ENCODE results near the gene ING1.
"Not testable (repeated sequence)": the region's sequence is repeated elsewhere in the genome, so short reads cannot be mapped to it uniquely, and the experiment has no call there.

Gene ING1

DNA sequence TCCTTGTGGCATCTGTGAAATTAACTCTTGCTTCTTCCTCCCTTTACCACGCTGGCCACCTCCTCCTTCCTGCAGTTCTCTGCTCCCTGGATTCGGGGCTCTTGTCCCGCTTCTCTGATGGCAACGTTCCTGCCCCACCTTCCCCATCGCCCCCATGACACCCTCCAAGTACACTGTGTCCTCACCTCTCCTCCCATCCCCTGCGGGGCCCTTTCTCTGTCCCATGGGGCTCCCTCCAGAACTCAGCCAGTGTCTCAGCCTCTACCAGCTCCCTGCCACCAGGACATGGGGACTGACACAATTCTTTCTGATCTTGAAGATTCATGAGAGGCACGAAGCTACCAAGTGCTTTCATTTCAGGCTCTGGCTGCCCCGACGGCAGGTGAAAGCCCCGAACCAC is 16.7 kb upstream of the ING1 start:
- no peak for DNase-seq

DNA sequence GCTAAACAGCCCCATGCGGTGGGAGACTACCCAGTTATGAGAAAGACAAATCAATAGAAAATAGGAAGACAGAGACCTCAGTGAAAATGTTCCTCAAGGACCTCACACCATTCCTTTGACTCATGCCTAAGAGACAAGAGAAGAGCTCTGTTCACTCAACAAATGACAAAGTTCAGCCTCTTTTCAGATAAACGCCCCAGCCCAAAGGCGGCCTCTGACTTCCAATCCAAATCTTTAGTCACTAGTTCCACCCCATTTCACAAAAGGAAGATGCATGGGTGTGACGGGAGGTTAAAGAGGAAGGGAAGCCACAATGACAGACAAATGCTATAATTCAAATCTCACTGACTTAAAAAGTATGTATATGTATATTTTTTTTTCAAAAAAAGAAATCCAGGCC is 15.7 kb upstream of the ING1 start:
- DNase-seq: no peak

DNA sequence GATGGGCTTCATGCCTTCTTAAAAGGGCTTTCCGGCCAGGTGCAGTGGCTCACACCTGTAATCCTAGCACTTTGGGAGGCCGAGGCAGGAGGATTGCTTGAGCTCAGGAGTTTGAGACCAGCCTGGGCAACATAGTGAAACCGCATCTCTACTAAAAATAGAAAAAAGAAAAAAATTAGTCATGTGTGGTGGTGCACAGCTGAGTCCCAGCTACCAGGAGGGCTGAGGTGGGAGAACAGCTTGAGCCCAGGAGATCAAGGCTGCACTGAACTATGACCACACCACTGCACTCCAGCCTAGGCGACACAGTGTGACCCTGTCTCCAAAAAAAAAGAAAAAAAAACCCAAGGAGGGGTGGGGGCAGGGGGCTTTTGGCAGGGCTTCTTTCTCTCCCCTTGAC is 14.8 kb upstream of the ING1 start:
- DNase-seq: no peak

DNA sequence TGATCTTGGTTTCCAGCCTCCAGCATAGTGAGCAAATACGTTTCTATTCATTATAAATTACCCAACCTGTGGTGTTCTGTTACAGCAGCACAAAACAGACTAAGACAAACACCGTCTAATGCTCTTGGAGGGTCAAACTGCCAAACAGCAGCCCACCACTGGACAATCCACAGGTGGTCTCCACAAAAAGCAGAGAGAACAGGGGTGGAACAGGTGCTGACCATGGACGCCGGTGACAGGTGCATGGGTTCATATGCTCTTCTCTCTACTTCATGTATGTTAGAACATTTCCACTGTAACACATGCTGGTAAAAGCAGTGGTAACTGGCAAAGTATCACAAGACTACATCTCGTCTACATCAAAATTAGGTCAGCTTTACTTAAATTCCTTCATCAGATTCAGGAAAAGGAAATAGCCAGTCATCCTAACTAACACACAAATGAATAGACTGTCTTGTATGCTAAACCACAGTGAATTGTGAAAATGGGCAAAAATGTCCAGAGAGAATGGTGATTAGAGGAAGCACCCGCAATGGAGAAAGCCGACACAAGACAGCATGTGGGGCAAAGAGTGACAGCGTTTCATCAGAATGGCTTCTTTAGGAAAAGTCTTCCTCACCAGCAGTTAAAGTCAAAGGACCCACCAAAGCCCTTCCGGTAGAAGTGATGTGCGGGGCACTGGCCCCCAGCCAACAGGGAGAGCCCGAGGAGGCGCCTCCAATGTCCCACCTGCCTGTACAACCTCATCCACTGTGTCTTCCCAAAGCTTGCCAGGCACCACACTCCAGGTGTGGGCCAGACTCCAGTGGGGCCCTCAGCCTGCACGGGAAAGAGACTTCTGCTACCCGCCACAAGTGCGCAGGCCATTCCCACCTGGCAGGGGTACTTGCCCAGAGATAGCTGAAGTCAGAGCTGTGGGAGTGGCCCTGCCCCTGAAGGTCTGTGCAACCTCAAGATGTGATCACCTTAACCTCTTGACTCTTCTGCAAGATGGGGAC is 14.1 kb upstream of the ING1 start:
- no peak for DNase-seq

DNA sequence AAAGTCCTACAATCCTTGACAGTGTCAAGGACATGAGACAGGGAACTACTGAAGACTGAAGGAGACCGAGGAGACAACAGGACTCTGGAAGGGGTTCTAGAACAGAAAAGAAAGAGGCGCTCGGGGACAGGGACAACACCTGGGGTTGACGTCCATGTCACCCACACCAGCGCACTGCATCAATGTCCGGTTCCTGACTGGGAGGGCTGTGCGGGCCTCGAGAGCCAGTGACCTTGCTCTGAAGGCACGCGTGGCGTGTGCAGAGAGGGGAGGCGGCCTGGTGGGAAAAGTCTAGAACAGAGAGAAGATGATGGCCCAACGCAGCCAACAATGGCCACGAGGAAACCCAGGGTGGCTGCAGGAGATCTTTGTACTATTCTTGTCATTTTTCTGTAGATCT is 13.3 kb upstream of the ING1 start:
- no peak for DNase-seq

DNA sequence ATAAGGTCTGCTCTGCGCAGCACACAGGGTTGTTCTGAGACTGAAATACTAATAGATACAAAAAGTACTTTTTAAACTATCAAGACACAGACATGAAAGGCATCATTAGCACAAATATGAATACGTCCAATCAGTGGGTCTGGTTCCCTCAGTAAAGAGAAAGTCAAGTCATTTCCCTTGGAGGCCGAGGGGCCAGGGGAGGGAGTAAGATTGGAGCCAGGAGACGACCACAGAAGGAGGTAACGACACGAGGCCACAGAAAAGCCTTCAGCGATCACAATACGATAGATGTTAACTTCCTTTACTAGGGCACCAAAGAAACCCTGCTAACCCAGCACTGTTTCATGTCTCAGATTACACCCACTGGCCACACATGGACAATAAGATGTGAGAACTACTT is 12.9 kb upstream of the ING1 start:
- no peak for DNase-seq

DNA sequence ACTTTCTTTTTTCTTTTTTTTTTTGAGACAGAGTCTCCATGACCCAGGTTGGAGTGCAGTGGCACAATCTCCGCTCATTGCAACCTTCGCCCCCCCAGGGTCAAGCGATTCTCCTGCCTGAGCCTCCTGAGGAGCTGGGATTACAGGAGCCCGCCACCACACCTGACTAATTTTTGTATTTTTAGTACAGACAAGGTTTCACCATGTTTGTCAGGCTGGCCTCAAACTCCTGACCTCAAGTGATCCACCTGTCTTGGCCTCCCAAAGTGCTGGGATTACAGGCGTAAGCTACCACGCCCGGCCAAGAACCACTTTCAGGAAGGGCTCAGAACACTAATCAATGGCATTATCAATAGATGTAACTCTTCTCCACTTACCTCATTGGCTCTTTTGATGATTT is 12.4 kb upstream of the ING1 start:
- DNase-seq: not testable (repeated sequence)

DNA sequence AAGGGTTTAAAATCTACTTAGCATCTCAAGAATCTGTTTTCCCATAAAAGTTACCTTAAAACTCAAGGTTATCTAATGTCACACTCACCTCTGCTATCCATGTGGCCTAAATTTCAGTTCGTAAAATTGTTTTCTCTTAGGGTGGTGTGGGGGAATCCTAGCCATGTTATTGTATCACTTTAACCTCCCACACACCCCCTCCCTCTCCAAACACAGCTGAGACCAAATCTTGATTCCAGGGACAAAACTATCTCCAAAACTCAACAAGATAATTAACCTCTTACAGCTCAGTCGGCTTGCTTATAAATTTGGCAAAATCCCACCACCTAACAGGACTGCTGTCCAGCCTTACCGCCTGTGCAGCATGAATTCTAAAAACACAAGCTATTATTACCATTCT is 11.4 kb upstream of the ING1 start:
- DNase-seq: no peak

DNA sequence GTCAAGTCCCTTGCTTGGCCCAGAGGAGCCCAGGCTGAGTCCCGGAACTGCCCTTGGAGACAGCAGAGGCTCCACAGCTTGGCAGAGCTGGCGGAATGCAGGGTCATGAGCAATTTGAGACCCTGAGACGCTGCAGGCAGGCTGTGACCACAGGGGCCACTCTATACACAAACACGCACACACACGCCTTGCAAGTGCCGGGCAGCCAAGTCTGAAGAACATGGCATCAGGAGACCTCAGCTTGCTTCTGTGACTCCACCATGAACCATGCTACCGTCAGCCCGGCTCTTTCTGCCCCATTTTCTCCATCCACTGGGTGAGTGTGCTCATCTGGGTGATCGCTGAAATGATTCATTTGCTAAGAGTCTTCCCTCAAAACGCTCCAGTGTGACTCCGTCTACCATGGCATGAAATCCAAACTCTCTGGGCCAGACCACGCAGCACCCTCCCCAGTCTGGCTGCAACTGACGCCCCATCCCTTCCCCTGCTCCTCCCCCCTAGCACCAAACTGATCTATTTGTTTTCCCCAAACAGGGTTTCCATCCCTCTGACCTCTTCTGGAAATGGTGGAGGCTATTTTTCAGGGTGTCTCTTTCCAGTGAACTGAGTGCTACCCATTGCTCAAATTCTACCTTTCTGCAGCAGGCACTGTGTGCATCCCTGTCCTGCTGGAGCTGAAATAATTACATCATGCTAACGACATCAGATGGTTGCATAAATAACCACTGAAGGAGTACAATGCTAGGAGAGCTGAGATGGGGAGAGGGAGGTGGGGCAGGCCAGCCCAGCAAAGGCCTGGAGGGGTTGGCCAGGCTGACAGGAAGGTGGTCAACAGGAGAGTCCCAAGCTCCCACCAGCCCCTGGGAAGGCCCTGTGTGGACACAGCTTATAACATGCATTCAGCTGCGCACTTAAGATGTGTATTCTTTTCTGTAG is 10.6 kb upstream of the ING1 start:
- DNase-seq: no peak

DNA sequence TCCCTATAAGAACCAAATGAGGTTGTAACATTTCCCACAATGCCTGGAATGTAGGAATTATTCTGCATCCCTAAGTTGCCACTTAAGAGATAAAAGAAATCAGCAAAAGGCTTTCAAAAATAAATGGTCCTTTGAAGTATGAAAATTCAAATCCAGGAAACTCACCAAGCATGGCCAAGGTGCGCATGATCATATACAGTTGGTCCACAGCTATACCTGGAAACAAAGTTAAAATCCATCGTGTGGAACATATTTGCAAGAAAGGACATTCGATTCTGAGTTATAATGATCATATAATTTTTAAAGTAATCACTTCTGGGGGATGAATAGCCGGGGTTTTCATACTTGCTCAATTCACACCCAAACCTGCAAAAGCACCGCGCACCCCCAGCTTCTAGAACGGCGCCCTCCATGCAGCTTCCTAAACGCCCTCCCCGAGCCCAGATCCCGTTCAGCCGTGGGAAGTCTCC is 8.1 kb upstream of the ING1 start:
- no peak for DNase-seq

DNA sequence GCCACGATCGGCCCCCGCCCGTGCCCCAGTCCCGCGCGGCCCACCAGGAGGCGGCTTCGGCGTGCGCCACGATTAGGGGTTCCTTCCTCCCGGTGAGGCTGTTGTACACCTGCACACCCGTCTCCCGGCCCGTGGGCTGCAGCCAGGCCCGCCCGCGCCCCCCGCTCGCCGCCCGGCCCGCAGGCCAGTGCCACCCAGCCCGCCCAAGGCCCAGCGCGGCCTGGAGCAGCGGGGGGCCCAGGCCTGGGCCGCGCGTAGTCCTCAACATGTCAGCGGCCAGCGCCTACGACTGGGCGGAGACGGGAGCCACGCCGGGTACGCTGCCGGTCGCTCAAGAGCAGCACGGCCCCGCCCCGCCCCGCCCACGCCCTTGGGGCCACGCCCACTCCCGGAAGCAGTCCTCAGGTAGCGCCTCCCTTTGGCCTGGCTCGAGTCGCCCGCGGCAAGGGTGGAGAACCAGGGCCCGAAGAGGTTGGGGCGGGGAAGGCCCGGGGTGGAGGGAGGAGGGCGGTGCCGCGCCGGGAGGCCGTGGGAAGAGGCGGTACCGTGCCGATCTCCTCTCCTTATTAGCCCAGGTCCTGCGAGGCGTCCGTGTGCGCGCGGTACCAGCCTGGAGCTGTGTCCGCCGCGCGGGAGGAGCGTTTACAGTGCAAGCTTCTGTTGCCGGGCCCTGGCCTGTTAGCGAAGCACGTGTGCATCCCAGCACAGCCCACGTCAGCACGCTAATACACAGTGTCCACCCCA is 7.5 kb upstream of the ING1 start, which contains the start of gene CARS2:
CARS2 (minus strand) TSS at position 291 of the 744 bp plus-strand sequence; CDS start at position 268, 23 bp downstream.
- peak; percentile 83 to 92 (median 88) for DNase-seq

DNA sequence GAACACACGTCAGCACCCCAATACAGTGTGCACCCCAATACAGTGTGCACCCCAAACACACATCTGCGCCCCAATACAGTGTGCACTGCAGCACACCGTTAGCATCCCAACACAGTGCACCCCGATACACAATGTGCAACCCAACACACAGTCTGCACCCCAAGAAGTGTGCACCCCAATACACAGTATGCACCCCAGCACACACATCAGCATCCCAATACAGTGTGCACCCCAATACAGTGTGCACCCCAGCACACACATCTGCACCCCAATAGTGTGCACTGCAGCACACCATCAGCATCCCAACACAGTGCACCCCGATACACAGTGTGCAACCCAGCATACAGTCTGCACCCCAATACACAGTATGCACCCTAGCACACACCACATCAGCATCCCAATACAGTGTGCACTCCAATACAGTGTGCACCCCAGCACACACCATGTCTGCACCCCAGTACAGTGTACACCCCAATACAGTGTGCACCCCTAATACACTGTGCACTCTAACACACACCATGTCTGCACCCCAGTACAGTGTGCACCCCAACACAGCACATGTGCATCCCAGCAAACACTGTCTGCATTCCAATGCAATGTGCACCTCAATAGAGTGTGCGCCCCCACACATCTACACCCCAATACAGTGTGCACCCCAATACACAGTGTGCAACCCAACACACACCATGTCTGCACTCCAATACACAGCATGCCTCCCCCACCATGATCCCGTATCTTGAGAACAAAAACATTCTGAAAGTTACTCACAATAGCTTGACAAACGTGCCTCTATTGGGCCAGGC is 6.7 kb upstream of the ING1 start:
- no peak for DNase-seq

DNA sequence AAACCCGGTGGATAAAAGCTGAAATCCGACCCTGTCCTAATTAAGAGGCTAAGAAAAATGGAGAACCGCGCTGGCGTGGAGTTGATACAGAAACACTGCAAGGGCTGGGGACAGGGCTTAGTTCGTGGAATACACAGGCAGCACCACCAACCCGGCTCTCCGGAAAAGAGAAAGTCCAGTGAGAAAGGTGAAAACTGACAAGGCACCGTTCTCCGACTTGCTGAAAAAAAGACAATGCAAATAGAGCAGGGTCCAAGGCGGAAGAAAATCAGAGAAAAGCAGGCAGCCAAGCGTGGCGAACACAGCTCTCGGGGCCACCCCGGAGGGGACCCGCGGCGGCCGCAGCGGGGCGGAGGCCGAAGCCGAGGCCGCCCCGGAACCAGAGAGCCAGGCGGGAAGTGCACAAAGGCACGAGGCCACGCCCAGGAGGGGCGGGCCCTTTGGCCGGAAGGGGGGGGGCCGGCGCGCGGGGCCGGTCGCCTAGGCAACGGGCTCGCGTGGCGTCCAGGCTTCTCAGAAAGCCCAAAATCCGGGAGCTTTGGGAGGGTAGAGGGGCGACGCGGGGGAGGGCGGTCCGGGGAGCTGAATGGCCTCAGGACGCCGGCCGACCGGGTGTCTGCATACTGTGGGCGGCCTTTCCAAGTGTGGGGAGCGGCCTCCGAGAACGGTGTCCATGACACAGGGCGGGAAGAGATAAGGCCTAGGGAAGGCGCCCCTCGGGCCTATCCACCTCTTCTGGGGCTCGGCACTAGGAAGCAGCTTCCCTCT is 1.2 kb upstream of the ING1 start:
- peak; percentile 74 to 80 (median 75) for DNase-seq

DNA sequence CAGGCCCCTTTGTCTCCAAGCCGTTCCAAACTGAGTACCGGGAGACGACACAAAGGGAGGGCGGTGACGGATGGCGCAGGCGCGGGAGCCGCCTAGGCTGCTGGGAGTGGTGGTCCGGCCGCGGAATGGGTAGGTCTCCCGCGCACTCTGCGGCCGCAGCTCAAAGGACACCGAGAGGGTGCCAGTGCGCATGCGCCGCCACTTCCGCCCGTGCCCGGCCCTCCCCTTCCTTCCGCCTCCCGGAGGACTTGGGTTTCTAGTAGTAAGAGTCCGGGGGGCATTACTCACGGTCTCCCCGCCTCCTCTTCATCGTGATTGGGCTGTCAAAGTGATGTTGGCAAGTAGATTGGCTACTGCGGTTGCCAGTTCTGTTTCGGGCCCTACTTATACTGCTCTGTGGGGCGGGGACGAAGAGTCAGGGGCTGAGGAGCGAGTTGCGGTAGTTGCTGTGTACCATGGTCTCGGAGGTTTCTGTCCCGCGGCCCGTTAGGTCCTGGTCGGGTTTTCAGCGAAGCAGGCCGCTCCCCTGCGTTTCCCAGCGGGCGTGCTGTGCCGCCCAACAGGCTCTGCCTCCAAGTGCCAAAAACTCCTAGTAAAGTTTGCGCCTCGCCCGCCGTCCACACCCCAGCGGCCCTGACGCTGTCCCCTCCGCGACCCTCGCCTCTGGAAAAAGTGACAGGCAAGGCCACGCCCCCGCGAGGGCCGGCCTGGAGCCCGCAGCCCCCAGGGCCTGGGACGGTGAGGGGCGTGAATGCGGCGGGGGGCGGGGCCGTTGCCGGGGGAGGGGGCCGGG is 455 bp upstream of the ING1 start:
- peak; percentile 96 to 99 (median 98) for DNase-seq

DNA sequence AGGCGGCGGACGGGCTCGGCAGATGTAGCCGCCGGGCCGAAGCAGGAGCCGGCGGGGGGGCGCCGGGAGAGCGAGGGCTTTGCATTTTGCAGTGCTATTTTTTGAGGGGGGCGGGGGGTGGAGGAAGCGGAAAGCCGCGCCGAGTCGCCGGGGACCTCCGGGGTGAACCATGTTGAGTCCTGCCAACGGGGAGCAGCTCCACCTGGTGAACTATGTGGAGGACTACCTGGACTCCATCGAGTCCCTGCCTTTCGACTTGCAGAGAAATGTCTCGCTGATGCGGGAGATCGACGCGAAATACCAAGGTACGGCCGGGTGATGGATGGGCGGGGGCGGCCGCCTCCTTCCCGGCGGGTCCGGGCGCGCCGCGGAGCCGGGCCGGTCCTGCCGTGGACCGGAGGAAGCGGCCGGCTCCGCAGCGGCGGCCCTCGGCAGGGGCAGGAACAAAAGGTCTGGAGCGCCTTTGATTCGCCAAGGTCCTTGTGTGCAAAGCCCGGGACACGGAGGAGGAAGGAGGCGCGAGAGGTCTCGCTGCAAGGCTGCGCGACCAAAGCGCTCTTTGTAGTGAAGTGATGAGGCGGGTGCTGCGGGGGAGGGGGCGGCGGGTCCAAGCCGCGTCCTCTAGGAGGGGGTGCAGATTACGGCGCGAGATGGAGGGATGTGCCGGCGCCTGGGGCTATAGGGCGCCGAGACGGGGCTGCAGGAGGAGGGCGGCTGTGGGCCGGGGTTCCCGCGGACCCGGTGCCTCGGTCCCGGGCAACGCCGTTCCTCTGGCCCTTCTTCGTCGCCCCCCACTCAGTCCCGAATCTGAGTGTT is 689 bp downstream of the ING1 start:
- peak in 3 of 4 experiments; percentile 37 to 74 (median 68) for DNase-seq

DNA sequence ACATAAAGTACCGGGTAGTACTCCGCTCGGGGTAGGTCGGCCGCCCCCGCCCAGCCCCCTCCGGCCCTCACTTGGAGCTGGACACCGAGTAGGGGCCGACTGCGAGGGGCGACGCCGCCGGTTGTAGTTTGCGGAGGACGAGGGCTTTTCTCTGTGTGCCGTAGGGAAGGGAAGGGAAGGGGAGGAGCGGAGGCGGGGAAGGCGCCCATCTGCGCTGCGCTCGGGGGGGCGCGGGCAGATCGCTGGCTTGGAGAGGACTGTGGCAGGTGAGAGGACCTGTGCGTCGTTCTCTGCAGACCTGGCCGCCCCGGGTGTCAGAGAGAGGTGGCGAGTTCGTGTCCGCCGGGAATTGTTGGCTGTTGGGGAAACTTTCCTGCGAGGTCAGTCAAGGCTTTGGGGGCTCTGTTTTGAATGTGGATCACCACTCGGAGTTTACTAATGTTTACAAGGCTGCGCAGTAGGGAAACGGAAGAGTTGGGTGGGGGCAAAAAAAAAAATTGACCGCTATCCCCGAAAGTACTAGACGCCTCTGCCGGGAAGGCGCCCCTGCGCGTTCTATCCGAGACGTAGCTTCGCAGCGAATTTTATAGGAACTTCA is 1.4 kb downstream of the ING1 start:
- DNase-seq: peak in 3 of 4 experiments; percentile 40 to 48 (median 43)

DNA sequence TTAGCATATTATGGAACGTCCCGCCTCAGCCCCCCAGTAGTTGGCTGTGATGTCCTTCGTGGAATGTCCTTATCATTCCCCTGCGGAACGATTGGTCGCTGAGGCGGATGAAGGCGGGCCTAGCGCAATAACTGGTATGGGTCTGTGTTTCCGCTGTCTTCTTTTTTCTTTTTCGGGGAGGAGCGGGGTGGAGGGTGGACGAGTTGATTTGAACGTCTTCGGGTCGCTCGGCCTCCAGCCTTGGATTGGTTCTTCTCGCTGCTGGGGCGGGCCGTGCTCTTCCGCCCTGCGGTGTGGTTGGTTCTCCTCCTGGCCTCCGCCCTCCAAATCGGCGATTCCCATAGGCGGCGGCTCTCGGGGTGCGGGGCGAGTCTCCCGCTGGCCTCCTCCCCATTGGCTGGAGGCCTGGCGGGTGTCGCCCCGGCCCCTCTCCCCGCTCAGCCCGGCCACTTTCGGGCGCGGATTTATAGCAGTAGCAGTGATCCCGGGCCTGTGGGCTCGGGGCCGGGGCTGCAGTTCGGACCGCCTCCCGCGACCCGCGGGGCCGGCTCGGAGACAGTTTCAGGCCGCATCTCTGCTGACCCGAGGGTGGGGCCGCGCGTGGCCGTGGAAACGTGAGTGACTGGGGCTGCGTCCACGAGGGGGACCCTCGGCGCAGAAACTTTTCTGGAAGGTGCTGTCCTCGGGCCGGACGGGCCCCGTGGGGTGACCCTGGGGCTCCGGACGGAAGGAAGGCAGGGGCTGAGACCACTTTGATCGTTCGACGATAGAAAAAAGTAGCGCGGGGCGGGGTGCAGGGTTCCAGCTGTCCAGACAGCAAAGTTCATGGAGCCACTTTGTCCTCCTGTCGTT is 2.1 kb downstream of the ING1 start:
- DNase-seq: peak; percentile 89 to 99 (median 95)

DNA sequence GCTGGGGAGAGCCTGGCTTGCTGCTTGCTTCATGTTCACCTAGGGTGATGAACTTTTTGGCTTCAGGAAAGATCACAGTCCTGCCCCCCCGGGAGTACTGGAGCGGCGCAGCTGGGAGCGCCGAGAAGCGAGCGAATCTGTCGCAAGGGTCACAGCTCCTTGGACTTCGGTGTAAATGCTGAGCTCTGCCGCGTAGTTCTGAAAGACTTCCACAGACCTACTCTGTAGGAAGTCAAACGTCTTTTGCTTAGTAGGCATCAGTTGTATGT is 2.7 kb downstream of the ING1 start:
- no peak for DNase-seq

All from activated CD4-positive, CD25-positive, alpha-beta regulatory T cell (primary cell).